Heart left ventricle (tissue), 16 donors: ENCODE data around the gene PCNX1. TPM values are rescaled to one million over a fixed set of nuclear protein-coding genes. Genes with fewer than 3 reads are reported as not detected.

Experiments used
- ATAC-seq, 4 donors: fragments of 200-7000 bp; cut with Tn5 transposase; one replicate each; pipeline ENCODE4 v1.9.1; 2020 to 2022; ENCODE audit warnings: moderate library complexity in 4 of 4, mild to moderate bottlenecking in 3 of 4, moderate number of reproducible peaks in 1 of 4
- DNase-seq, 5 donors: peaks; one replicate each; pipeline ENCODE4 v3.0.0-alpha.2; 2020
- H3K27ac ChIP-seq, 12 donors: fragments of 200-600 bp; sonication (generic) in 4 of 12; one replicate each; pipeline versions ENCODE4 v1.5.0 to v1.8.0; 2016 to 2022; ENCODE audit warnings: mild to moderate bottlenecking in 2 of 12
- H3K27me3 ChIP-seq, 9 donors: fragments of 200-600 bp; sonication (generic) in 2 of 9; one replicate each; pipeline versions ENCODE4 v1.5.1 to v1.8.0; 2016 to 2022; ENCODE audit warnings: mild to moderate bottlenecking in 3 of 9
- H3K36me3 ChIP-seq, 9 donors: fragments of 200-600 bp; sonication (generic) in 2 of 9; one replicate each; pipeline versions ENCODE4 v1.5.0 to v1.8.0; 2018 to 2022; ENCODE audit warnings: mild to moderate bottlenecking in 2 of 9
- H3K4me1 ChIP-seq, 12 donors: fragments of 200-600 bp; sonication (generic) in 4 of 12; one replicate each; pipeline versions ENCODE4 v1.5.0 to v1.8.0; 2016 to 2022; ENCODE audit warnings: mild to moderate bottlenecking in 3 of 12
- H3K4me3 ChIP-seq, 12 donors: fragments of 200-600 bp; sonication (generic) in 4 of 12; one replicate each; pipeline versions ENCODE4 v1.5.0 to v1.8.0; 2017 to 2022; ENCODE audit warnings: mild to moderate bottlenecking in 9 of 12, moderate library complexity in 4 of 12
- H3K9me3 ChIP-seq, 12 donors: fragments of 200-600 bp; sonication (generic) in 4 of 12; one replicate each; pipeline versions ENCODE4 v1.5.0 to v1.8.0; 2016 to 2022; ENCODE audit warnings: mild to moderate bottlenecking in 1 of 12
- POLR2A ChIP-seq, 2 donors: fragments of 450-650 bp; IDR thresholded peaks; one replicate each; pipeline ENCODE4 v1.6.1; 2017; ENCODE audit warnings: antibody characterized with exemption in 2 of 2, mild to moderate bottlenecking in 2 of 2, moderate library complexity in 2 of 2
- WGBS, 4 donors: extraction: QIAGEN DNeasy Blood & Tissue Kit in 2 of 4; methylation state at CpG; one replicate each; pipeline versions ENCODE4 v1.1.5 to v1.1.7; 2013 to 2018; 5-methylcytosine and 5-hydroxymethylcytosine counted together
- intact Hi-C, 10 donors: fragments of 100-400 bp; cut with DNase I; formaldehyde crosslinking; loops; one replicate each; pipeline versions ENCODE4 v1.11.1 to v1.14.2; 2022
- polyA plus RNA-seq, 2 donors: library from polyadenylated mRNA; stranded (reverse); fragments of 200-250 nt; gene quantifications; one replicate each; pipeline ENCODE4 v1.2.3, GENCODE V29; 2013
- total RNA-seq, 9 donors: library from RNA; depleted of rRNA in 2 of 9; stranded (reverse); fragments of >200 nt in 2 of 9; fragmentation: NEBNext Ultra II Directional in 3 of 9; extraction: Animal tissue kit (Norgen Biotek cat#: 25700) in 3 of 9; gene quantifications; one replicate each; pipeline versions ENCODE4 v1.1.0 to v1.2.4, GENCODE V29; 2016 to 2023
- TF ChIP-seq, protein P1 (sequence below), 12 donors: fragments of 200-600 bp; sonication (generic) in 4 of 12; IDR thresholded peaks; one replicate each; pipeline versions ENCODE4 v1.5.0 to v1.8.0; 2018 to 2022; ENCODE audit warnings: antibody characterized with exemption in 12 of 12, mild to moderate bottlenecking in 5 of 12
- donor health status: ischemic (EF 13 %, LVEDD 7.1; RV severe dilation, severe dysfunction).
- donor health status: healthy with polysubstance abuse.
- donor health status: DM: no; HTN: yes; CAD: no.
- donor health status: DM: no; HTN: no; CAD: no.
- donor health status: ischemic (EF 25% LVEDD 6.9; RV normal size, moderate dysfunction).
- donor health status: ischemic (EF 25% LVEDD 5.7; RV mildly dilated, moderate dysfunction).
- donor health status: healthy.
- donor health status: DM: yes; HTN: yes; CAD: no.
- donor health status: ischemic (EF 35%, LVEDD 5.7; RV mildly dilated, moderate dysfunction).
- donor health status: nonischemic (EF 11% LVEDD 7.7; RV severe dilation, severe dysfunction).
- donor health status: DM: yes; HTN: yes; CAD: no.
- donor health status: PGD.
- donor health status: ischemic (EF 29% LVEDD 5.4; RV normal size, mild dysfunction).
- donor health status: nonischemic (EF 23%, LVEDD 6.1; RV moderate dilation, normal function).

The PCNX1 gene
- total and polyA plus RNA-seq, 11 donors: 6.1 to 64.7 (median 52.7) TPM

DNA sequence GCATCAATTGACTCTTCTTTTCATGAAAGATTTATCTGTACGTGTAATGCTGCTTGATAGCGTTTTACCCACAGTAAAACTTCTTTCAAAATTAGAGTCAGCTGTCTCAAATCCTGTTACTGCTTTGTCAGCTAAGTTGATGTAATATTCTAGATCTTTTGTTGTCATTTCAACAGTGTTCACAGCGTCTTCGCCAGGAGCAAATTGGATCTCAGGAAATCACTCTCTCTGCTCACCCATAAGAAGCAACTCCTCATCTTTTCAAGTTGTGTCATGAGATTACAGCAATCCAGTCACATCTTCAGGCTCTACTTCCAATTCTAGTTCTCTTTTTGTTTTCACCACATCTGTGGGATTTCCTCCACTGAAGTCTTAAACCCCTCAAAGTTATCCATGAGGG, 9.5 kb downstream of the PCNX1 start:
- Histone ChIP-seq H3K27ac (no peak overlapping the region), H3K27me3 (no peaks in the 10 kb centered on the region), H3K4me1 (peaks cover 0 to 77% (median 30%) of the 10 kb centered on the region in 12 donors), H3K4me3 (no peak overlapping the region), H3K36me3 (peaks cover 0 to 7% (median 0%) of the 10 kb centered on the region in 9 donors), H3K9me3 (no peaks in the 10 kb centered on the region)
- no peak for TF ChIP-seq POLR2A (IDR thresholded peaks at IDR 0.05)
- TF ChIP-seq, protein P1, sequence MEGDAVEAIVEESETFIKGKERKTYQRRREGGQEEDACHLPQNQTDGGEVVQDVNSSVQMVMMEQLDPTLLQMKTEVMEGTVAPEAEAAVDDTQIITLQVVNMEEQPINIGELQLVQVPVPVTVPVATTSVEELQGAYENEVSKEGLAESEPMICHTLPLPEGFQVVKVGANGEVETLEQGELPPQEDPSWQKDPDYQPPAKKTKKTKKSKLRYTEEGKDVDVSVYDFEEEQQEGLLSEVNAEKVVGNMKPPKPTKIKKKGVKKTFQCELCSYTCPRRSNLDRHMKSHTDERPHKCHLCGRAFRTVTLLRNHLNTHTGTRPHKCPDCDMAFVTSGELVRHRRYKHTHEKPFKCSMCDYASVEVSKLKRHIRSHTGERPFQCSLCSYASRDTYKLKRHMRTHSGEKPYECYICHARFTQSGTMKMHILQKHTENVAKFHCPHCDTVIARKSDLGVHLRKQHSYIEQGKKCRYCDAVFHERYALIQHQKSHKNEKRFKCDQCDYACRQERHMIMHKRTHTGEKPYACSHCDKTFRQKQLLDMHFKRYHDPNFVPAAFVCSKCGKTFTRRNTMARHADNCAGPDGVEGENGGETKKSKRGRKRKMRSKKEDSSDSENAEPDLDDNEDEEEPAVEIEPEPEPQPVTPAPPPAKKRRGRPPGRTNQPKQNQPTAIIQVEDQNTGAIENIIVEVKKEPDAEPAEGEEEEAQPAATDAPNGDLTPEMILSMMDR (IDR thresholded peaks at IDR 0.05): no peak
- ATAC-seq (no peak), DNase-seq (no peak)
- 66 to 81% (median 78%) methylated on average over 4 of the region's 4 CpGs for WGBS, 4 donors
- intact Hi-C loops: no loop called here

DNA sequence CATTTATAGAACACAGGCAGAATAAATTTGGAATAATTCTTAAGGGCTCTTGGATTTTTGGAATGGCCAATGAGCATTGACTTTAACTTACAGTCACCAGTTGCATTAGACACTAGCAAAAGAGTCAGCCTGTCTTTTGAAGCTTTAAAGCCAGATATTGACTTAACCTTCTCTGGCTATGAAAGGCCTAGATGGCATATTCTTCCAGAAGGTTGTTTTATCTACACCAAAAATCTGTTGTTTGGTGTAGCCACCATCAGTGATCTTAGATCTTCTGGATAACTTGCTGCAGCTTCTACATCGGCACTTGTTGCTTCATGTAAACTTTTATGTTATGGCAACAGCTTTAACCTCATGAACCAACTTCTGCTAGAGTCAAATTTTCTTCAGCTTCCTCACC, 10.4 kb downstream of the PCNX1 start:
- Histone ChIP-seq H3K9me3 (no peaks in the 10 kb centered on the region), H3K4me1 (peaks cover 0 to 75% (median 30%) of the 10 kb centered on the region in 12 donors), H3K27me3 (no peaks in the 10 kb centered on the region), H3K36me3 (peaks cover 0 to 7% (median 0%) of the 10 kb centered on the region in 9 donors), H3K4me3 (no peak overlapping the region), H3K27ac (no peak overlapping the region)
- DNase-seq: no peak
- no peak for TF ChIP-seq POLR2A (IDR thresholded peaks at IDR 0.05)
- TF ChIP-seq, protein P1 (IDR thresholded peaks at IDR 0.05): no peak
- no peak for ATAC-seq
- 85 to 100% (median 93%) methylated on average over 1 of the region's 1 CpG for WGBS, 4 donors
- intact Hi-C loops: no loop called here

DNA sequence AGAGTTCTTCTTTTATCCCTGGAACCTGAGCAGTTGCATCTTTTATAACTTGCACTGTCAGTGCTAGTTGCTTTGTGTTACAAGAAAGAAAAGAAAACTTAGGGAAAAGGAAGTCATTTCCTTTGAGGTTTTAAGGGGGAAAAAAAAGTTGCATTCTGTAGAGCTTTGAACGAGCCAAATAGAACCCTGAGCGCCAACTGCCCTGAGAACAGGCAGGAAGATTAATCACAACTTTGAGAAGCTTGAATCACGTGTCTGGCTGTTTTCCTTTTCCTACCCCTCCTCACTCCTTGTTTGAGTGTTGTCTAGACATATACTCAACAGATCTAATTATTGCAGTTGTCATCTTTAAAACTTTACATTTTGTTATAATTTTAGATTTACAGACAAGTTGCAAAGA, 12.5 kb downstream of the PCNX1 start:
- H3K36me3 ChIP-seq: peaks cover 0 to 7% (median 0%) of the 10 kb centered on the region in 9 donors
- H3K9me3 ChIP-seq: no peaks in the 10 kb centered on the region
- peak overlapping the region in 2 of 12 donors; percentile 2 to 9 for H3K27ac ChIP-seq
- TF ChIP-seq POLR2A (IDR thresholded peaks at IDR 0.05): no peak
- TF ChIP-seq, protein P1 (IDR thresholded peaks at IDR 0.05): no peak
- H3K4me1 ChIP-seq: peaks cover 0 to 79% (median 25%) of the 10 kb centered on the region in 12 donors
- WGBS, 4 donors: 2 to 5% (median 4%) methylated on average over 3 of the region's 3 CpGs
- peak in 1 of 5 donors; percentile 24 for DNase-seq
- H3K27me3 ChIP-seq: no peaks in the 10 kb centered on the region
- intact Hi-C loops: loop anchor here in 1 of 10 donors (5.0 kb wide), 1 partner anchor 38 kb away; no protein-coding TSS in a partner anchor
- H3K4me3 ChIP-seq: no peak overlapping the region
- peak in 3 of 4 donors; percentile 43 to 52 (median 47) for ATAC-seq

DNA sequence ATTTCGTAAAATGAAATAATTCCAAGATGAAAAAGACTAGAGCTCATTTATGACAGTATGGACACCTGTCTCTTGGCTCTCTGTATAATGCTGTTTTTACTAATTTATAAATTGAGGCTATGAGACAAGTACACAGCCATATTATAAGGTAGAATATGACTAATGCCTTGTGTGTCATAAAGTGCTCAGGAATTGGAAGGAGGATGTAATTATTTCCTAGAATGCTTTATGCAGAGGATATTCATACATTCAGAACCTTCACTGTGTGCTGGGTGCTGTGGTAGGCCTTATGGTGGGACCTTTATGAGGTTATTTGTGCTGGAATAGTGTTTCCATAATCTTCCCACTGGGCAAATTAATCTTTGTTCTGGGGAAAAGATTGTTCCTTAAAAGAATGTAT, 13.3 kb downstream of the PCNX1 start:
- TF ChIP-seq, protein P1 (IDR thresholded peaks at IDR 0.05): no peak
- TF ChIP-seq POLR2A (IDR thresholded peaks at IDR 0.05): no peak
- intact Hi-C loops: loop anchor here in 1 of 10 donors (5.0 kb wide), 1 partner anchor 37 kb away; no protein-coding TSS in a partner anchor
- Histone ChIP-seq H3K27ac (no peak overlapping the region), H3K9me3 (no peaks in the 10 kb centered on the region), H3K4me3 (no peak overlapping the region), H3K36me3 (peaks cover 0 to 7% (median 0%) of the 10 kb centered on the region in 9 donors), H3K4me1 (peaks cover 0 to 74% (median 25%) of the 10 kb centered on the region in 12 donors), H3K27me3 (no peaks in the 10 kb centered on the region)
- ATAC-seq (peak in 1 of 4 donors; percentile 25), DNase-seq (no peak)
- whole genome bisulfite sequencing, 4 donors: 86 to 97% (median 94%) methylated on average over 1 of the region's 1 CpG
